Gastrocnemius medialis (tissue), 4 donors: ENCODE data around the gene TRAM2. TPM values are rescaled to one million over a fixed set of nuclear protein-coding genes. Genes with fewer than 3 reads are reported as not detected.

Experiments used
- ATAC-seq, 2 donors: fragments of 150-250 bp; one replicate each; pipeline ENCODE4 v1.9.1; 2016
- DNase-seq, 2 donors: peaks; one replicate each; pipeline ENCODE4 v3.0.0-alpha.2; 2019
- H3K27ac ChIP-seq, 4 donors: fragments of 200-600 bp; sonication (generic); 1 replicate in 1 of 4; 2 replicates in 3 of 4; pipeline ENCODE4 v1.5.1; 2016 to 2018; ENCODE audit warnings: mild to moderate bottlenecking in 2 of 4, moderate library complexity in 1 of 4
- H3K27me3 ChIP-seq, 3 donors: fragments of 200-600 bp; sonication (generic) in 2 of 3; 1 replicate in 1 of 3; 2 replicates in 2 of 3; pipeline versions ENCODE4 v1.5.1 to v1.6.0; 2016 to 2019; ENCODE audit warnings: mild to moderate bottlenecking in 1 of 3, moderate library complexity in 1 of 3
- H3K36me3 ChIP-seq, 2 donors: fragments of 200-600 bp; sonication (generic) in 1 of 2; one replicate each; pipeline ENCODE4 v1.5.1; 2017 to 2018
- H3K4me1 ChIP-seq, 2 donors: fragments of 200-600 bp; sonication (generic) in 1 of 2; one replicate each; pipeline ENCODE4 v1.5.1; 2016 to 2017; ENCODE audit warnings: mild to moderate bottlenecking in 2 of 2
- H3K4me3 ChIP-seq, 4 donors: fragments of 200-600 bp; sonication (generic) in 3 of 4; 1 replicate in 1 of 4; 2 replicates in 3 of 4; pipeline ENCODE4 v1.5.1; 2016 to 2019; ENCODE audit warnings: mild to moderate bottlenecking in 2 of 4
- H3K9me3 ChIP-seq, 3 donors: fragments of 200-600 bp; sonication (generic) in 2 of 3; 1 replicate in 1 of 3; 2 replicates in 2 of 3; pipeline ENCODE4 v1.5.1; 2016 to 2019
- POLR2A ChIP-seq, 2 donors: fragments of 450-650 bp; IDR thresholded peaks; one replicate each; pipeline ENCODE4 v1.6.1; 2017; ENCODE audit warnings: antibody characterized with exemption in 2 of 2, mild to moderate bottlenecking in 2 of 2, moderate library complexity in 2 of 2
- in situ Hi-C, 4 donors: fragments of 200-750 bp; cut with MboI; loops; one replicate each; pipeline versions ENCODE4 v1.15.0 to v1.8.0; 2017; ENCODE audit warnings: low sequenced_read_pairs in 4 of 4
- intact Hi-C: fragments of 100-400 bp; cut with DNase I; formaldehyde crosslinking; loops from one replicate; pipeline ENCODE4 v1.15.1; 2023; ENCODE audit warnings: low total_unique reads
- total RNA-seq, 4 donors: library from RNA; depleted of rRNA; stranded (reverse); fragments of >200 nt; gene quantifications; one replicate each; pipeline versions ENCODE4 v1.1.0 to v1.2.3, GENCODE V29; 2016
- TF ChIP-seq, protein P1 (sequence below), 5 experiments: fragments of 450-650 bp in 3 of 5; fragments of 200-600 bp in 2 of 5; sonication (generic) in 2 of 5; IDR thresholded peaks in 4 of 5; conservative IDR thresholded peaks in 1 of 5; 1 replicate in 4 of 5; 2 replicates in 1 of 5; pipeline ENCODE4 v1.5.1; 2016 to 2019; ENCODE audit warnings: antibody characterized with exemption in 5 of 5, mild to moderate bottlenecking in 3 of 5, moderate library complexity in 3 of 5

TRAM2 gene
- total RNA-seq, 4 donors from 2014 or later: 2.4 to 4.5 (median 3.6) TPM

DNA sequence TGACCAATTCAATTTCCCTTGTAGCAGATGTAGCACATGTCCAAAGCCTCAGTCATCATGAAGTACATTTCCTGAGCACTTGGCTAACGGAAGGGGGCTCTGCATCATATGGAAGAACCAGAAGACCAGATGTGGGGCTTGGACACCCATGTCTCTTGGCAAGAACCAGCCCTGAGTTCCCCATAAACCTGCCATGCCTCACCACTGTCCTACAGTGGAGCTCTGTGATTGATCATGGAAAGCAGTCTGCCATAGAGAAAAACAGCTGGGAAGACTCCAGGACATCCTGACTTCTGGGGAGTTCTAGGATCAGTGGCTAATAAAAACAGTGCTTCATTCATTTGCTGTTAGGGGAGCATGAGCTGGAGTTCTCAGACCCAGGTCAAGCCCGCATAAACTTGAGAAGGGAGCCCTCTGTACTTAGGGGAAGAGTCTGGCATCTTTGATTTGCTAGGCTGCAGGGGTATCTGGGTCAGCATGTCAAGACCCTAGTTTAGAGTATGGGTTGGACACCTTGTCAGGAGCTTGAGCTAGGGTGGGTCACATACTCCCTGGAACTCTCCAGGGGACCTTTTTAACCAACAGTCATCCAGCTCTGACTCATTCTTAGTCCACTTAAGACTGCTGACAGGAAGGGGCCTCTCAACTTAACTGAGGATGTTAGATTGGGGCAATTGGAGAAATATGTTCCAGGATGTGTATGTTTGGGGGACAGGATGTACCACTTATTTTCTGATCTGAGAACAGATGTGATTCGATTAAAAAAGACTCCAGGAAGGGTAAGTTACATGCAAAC lies 26.3 kb upstream of the TRAM2 start:
- ATAC-seq (no peak), DNase-seq (no peak)
- Histone ChIP-seq H3K27me3 (no peaks in the 10 kb centered on the region), H3K4me3 (no peak overlapping the region), H3K9me3 (no peaks in the 10 kb centered on the region), H3K36me3 (no peaks in the 10 kb centered on the region), H3K4me1 (peaks cover 0 to 1% of the 10 kb centered on the region in 2 donors), H3K27ac (no peak overlapping the region)
- no peak for TF ChIP-seq POLR2A (IDR thresholded peaks at IDR 0.05)
- TF ChIP-seq, protein P1, sequence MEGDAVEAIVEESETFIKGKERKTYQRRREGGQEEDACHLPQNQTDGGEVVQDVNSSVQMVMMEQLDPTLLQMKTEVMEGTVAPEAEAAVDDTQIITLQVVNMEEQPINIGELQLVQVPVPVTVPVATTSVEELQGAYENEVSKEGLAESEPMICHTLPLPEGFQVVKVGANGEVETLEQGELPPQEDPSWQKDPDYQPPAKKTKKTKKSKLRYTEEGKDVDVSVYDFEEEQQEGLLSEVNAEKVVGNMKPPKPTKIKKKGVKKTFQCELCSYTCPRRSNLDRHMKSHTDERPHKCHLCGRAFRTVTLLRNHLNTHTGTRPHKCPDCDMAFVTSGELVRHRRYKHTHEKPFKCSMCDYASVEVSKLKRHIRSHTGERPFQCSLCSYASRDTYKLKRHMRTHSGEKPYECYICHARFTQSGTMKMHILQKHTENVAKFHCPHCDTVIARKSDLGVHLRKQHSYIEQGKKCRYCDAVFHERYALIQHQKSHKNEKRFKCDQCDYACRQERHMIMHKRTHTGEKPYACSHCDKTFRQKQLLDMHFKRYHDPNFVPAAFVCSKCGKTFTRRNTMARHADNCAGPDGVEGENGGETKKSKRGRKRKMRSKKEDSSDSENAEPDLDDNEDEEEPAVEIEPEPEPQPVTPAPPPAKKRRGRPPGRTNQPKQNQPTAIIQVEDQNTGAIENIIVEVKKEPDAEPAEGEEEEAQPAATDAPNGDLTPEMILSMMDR (IDR thresholded peaks at IDR 0.05 in 4 of 5, conservative IDR thresholded peaks at IDR 0.05 in 1 of 5): no peak
- in situ Hi-C loops: loop anchor here in 1 of 4 donors (10.0 kb wide), 1 partner anchor 62 kb away; no protein-coding TSS in a partner anchor
- intact Hi-C loops: no loop called here

DNA sequence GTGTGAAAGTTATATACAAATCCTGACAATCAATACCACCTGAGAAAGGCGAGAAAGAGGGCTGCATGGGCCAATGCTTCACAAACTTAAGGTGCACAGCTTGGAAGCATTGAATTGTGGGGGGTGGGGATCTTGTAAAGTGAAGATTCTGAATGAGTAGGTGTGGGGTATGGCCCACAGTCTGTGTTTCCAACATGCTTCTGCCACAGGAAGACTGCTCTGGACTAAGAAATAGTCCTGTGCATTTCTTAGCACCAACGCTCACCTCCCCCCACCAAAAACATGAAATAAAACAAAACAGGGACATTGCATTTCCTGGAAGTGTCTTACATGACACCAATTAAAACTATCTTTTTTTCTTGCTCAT lies 21.9 kb upstream of the TRAM2 start:
- TF ChIP-seq, protein P1 (IDR thresholded peaks at IDR 0.05 in 4 of 5, conservative IDR thresholded peaks at IDR 0.05 in 1 of 5): no peak
- no peak for TF ChIP-seq POLR2A (IDR thresholded peaks at IDR 0.05)
- H3K4me1 ChIP-seq: peaks cover 0 to 15% of the 10 kb centered on the region in 2 donors

DNA sequence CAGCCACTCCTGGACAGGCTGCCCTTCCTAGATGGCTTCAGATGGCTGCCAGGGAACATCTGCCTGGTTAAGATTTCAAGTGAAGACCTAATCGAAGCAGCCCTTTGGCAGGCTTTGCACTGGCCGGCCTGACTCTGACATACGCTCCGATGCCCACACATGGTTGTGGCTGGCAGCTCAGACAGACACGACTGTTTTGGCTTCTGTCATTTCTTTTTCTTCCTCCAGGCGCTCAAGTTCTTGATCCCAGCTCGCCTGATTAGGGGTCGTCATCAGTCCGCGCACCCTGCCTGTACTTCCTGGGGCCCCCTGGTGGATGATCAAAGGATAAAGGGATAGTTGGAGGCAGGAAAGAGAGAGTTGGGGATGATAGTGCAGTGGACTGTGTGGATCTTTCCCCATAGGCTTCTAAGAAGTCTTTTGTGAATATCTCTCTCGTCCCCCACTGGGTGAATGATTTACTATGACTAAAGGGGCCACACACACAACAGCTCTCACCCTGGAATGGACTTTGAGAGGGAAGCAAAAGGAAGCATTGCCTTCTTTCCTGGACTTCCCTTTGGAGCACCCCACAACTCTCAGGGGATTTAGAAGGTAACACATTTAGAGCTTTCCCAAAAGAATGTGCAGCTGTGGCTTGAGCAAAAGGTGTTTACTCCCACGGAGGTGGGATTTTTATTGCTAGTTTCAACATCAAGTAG lies 21.4 kb upstream of the TRAM2 start:
- DNase-seq: peak in 1 of 2 donors; percentile 40
- Histone ChIP-seq H3K9me3 (no peaks in the 10 kb centered on the region), H3K4me3 (peak overlapping the region in 3 of 4 donors; percentile 22 to 42 (median 35)), H3K36me3 (no peaks in the 10 kb centered on the region), H3K27me3 (no peaks in the 10 kb centered on the region), H3K27ac (no peak overlapping the region), H3K4me1 (peaks cover 0 to 15% of the 10 kb centered on the region in 2 donors)
- peak; percentile 39 to 79 for ATAC-seq
- in situ Hi-C loops (loop anchor here (5.0 to 25.0 kb wide), 4 partner anchors 57 to 311 kb away; partner anchors contain the start of gene MCM3 (in 1 of the 4)), intact Hi-C loops (loop anchor here (1.0 to 5.0 kb wide), 3 partner anchors 64 to 182 kb away; no protein-coding TSS in a partner anchor)
- TF ChIP-seq POLR2A (IDR thresholded peaks at IDR 0.05): no peak
- TF ChIP-seq, protein P1 (IDR thresholded peaks at IDR 0.05 in 4 of 5, conservative IDR thresholded peaks at IDR 0.05 in 1 of 5): peak; percentile 55 to 74 (median 70)

More for the DNA sequence above, 21.9 kb upstream of the TRAM2 start:
- no peaks in the 10 kb centered on the region for H3K9me3 ChIP-seq
- ATAC-seq (no peak), DNase-seq (no peak)
- intact Hi-C loops: loop anchor here (1.0 to 5.0 kb wide), 3 partner anchors 63 to 183 kb away; no protein-coding TSS in a partner anchor
- H3K36me3 ChIP-seq: no peaks in the 10 kb centered on the region
- in situ Hi-C loops: loop anchor here (5.0 to 25.0 kb wide), 4 partner anchors 56 to 312 kb away; partner anchors contain the start of gene MCM3 (in 1 of the 4)
- H3K27ac ChIP-seq: no peak overlapping the region
- no peaks in the 10 kb centered on the region for H3K27me3 ChIP-seq
- H3K4me3 ChIP-seq: no peak overlapping the region

DNA sequence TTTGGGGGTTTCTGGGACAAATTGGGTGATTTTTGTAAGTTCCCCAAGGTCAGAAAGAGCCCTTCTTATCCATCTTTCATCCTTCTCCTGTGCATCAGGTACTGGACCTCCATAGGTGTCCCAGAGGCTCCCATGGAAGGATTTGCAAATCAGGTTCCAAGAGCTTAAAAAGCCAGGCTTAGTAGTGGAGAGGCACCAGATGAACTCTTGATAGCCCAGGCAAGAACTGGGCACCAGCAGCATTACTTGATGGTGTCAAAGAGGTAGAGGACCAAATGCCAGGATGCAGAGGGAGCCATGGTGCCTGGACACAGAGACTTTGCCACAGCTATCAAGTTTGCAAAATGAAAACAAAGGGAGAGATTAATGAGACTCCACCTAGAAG lies 20.9 kb upstream of the TRAM2 start:
- ATAC-seq: no peak
- H3K27me3 ChIP-seq: no peaks in the 10 kb centered on the region
- TF ChIP-seq POLR2A (IDR thresholded peaks at IDR 0.05): no peak
- TF ChIP-seq, protein P1 (IDR thresholded peaks at IDR 0.05 in 4 of 5, conservative IDR thresholded peaks at IDR 0.05 in 1 of 5): no peak
- intact Hi-C loops (loop anchor here (1.0 to 5.0 kb wide), 3 partner anchors 65 to 181 kb away; no protein-coding TSS in a partner anchor), in situ Hi-C loops (loop anchor here (5.0 to 25.0 kb wide), 4 partner anchors 57 to 310 kb away; partner anchors contain the start of gene MCM3 (in 1 of the 4))
- no peaks in the 10 kb centered on the region for H3K36me3 ChIP-seq
- H3K27ac ChIP-seq: no peak overlapping the region
- peaks cover 0 to 15% of the 10 kb centered on the region in 2 donors for H3K4me1 ChIP-seq
- H3K4me3 ChIP-seq: peak overlapping the region in 1 of 4 donors; percentile 22
- DNase-seq: no peak
- H3K9me3 ChIP-seq: no peaks in the 10 kb centered on the region
